AG04449 (cell line): ENCODE data around the gene INTS1.

Source experiments
- CTCF ChIA-PET: fragments of 350-600 bp; formaldehyde crosslinking; extraction: SDS; loops from one replicate; lab custom pipeline; 2021; ENCODE audit warnings: antibody characterized with exemption; lab: Yijun Ruan, JAX
- POLR2A ChIA-PET: fragments of 400-600, 350-600 bp; formaldehyde crosslinking; extraction: SDS; loops from one replicate; lab custom pipeline; 2020; ENCODE audit warnings: antibody characterized with exemption, inconsistent platforms; lab: Yijun Ruan, JAX
- DNase-seq: peaks from one replicate; pipeline ENCODE4 v3.0.0-alpha.2; 2010; ENCODE audit warnings: low read depth, low spot score
- H3K4me3 ChIP-seq: 2 replicates; pipeline ENCODE4 v1.5.1; 2011; ENCODE audit warnings: low read depth, mild to moderate bottlenecking, control low read depth, low read length
- TF ChIP-seq, protein P1 (sequence below): IDR thresholded peaks from one replicate; pipeline ENCODE4 v1.5.1; 2011; ENCODE audit warnings: mild to moderate bottlenecking, moderate library complexity, low read length, control low read depth, inconsistent platforms; ENCODE audit not compliant: insufficient read depth; ENCODE audit errors: missing control alignments

INTS1 gene

DNA sequence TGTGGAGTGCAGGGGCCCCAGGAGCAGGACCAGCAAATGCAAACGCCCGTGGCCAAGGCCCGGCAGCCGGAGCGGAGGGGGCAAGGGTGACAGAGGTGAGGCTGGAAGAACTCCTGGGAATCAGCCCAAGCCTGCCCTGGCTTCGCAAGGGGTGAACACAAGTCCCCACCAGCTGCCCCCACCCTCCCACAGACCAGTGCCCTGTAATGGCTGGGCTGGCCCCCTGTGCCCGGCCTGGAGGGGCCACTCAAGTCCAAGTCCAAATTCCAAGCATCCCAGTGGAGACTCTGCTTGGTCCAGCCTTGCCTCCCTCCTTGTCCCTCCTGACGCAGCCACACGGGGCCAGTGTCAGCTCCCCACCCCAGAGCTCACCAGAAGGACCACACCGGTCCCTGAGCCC lies 73.0 kb downstream of the INTS1 start:
- no peak overlapping the region for H3K4me3 ChIP-seq
- no peak for DNase-seq
- POLR2A ChIA-PET: interaction anchor here (0.6 kb wide), 1 partner anchor 345 kb away, joined by 3 read pairs; no protein-coding TSS in a partner anchor
- TF ChIP-seq, protein P1, sequence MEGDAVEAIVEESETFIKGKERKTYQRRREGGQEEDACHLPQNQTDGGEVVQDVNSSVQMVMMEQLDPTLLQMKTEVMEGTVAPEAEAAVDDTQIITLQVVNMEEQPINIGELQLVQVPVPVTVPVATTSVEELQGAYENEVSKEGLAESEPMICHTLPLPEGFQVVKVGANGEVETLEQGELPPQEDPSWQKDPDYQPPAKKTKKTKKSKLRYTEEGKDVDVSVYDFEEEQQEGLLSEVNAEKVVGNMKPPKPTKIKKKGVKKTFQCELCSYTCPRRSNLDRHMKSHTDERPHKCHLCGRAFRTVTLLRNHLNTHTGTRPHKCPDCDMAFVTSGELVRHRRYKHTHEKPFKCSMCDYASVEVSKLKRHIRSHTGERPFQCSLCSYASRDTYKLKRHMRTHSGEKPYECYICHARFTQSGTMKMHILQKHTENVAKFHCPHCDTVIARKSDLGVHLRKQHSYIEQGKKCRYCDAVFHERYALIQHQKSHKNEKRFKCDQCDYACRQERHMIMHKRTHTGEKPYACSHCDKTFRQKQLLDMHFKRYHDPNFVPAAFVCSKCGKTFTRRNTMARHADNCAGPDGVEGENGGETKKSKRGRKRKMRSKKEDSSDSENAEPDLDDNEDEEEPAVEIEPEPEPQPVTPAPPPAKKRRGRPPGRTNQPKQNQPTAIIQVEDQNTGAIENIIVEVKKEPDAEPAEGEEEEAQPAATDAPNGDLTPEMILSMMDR: no peak
- CTCF ChIA-PET: interaction anchor here (0.9 to 4.7 kb wide), 15 partner anchors 11 to 256 kb away, joined by 3 to 71 read pairs (median 4); no protein-coding TSS in a partner anchor

DNA sequence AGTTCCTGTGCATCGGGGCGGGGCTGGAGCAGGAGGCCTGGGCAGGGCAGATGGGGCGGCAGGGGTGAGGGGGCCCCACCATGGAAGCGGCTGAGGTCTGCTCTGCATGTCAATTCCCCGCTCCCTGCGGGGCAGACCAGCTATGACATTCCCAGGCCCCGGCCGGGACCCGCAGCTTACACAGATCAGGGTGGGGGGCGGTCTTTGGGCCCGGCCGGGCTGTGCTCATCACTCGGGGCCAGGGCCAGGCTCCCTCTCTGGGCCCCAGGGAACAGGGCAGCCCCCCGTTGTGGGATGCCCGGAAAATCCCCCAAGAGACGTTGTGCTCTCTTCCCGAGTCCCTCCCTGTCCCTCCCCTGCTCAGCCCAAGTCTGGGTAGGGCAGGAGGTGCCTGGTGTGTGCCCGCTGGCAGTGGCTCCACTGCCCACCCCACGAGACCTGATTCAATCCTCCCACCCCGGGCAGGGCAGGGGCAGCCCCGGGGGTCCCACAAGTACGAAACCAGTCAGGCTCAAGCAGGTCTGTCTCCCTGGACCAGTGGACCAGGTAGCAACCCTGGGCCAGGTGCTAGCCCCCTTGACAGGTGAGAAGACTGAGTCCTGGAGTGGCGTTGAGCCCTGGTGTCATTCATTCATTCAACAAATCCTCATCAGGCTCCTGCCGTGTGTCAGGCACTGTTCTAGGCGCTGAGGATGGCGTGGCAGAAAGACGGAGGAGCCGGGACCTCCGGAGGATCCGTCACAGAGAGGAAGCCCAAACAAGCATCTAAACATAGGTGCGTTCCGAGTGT lies 73.9 kb downstream of the INTS1 start:
- POLR2A ChIA-PET: no interaction called here
- no peak for DNase-seq
- no peak overlapping the region for H3K4me3 ChIP-seq
- CTCF ChIA-PET: interaction anchor here (0.9 to 4.7 kb wide), 10 partner anchors 16 to 255 kb away, joined by 3 to 71 read pairs (median 4); no protein-coding TSS in a partner anchor
- TF ChIP-seq, protein P1: no peak

DNA sequence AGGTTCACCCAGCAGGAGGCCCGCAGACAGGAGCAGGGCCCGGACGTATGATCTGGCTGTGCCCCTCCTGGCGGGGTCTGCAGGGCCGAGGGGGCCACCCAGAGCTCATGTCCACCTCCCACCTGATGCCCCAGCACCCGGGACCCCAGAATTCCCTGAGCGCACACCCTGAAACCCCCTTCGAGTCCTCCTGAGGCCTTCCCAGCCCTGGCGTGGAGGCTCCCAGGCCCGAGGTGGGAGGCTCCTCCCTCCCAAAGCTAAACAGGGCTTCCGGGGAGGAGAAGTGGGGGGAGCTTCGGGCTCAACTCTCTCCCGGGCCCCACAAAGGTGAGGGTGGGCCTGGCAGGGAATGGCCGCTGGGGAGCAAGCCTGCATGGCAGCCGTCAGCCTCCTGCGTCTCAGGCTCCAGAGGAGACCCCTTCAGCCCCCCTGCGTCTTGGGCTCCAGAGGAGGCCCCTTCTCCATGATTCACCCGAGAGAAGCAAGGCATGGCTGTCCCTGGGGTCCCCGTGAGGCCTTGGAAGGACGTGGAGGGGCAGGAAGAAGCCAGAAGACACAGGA lies 75.2 kb downstream of the INTS1 start:
- no peak for DNase-seq
- ChIA-PET POLR2A (no interaction called here), CTCF (interaction anchor here (0.9 to 2.0 kb wide), 4 partner anchors 11 to 236 kb away, joined by 3 to 7 read pairs (median 4); no protein-coding TSS in a partner anchor)
- TF ChIP-seq, protein P1: no peak
- H3K4me3 ChIP-seq: no peak overlapping the region

DNA sequence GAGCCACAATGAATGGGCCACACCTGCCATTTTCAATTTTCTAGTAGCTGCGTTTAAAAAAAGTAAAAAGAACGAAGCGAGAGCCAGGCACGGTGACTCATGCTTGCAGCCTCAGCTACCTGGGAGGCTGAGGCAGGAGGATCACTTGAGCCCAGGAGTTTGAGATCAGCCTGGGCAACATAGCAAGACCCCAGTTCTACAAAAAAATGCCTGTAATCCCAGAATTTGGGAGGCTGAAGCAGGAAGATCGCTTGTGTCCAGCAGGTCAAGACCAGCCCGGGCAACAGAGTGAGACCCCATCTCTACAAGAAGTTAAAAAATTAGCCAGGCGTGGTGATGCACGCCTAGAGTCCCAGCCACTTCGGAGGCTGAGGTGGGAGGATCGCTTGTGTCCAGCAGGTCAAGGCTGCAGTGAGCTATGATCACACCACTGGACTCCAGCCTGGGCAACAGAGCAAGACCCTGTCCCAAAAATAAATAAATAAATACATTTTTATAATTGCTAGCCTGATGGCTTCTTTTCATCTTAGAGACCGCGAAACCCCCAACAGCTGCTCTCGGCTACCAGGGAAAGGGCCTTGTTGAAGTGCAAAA lies 77.0 kb downstream of the INTS1 start:
- H3K4me3 ChIP-seq: no peak overlapping the region
- CTCF ChIA-PET: interaction anchor here (0.9 to 1.3 kb wide), 3 partner anchors 12 to 47 kb away, joined by 3 read pairs; no protein-coding TSS in a partner anchor
- POLR2A ChIA-PET: no interaction called here
- TF ChIP-seq, protein P1: no peak
- DNase-seq: no peak

DNA sequence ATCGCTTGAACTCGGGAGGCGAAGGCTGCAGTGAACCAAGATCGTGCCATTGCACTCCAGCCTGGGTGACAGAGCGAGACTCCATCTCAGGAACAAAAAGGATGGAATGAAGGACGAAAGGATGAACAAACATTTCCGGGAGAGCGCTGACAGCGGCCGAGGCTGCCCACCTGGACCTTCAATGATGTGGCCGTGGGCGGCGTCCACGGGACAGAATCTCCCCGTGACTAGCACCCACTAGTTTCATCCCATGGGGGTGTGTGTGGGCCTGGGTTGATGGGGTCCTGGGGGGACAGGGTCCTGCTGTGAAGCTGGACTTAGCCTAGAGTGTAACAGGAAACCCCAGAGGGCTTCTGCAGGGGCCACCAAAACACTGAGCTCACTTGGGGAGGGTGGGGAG lies 77.7 kb downstream of the INTS1 start:
- POLR2A ChIA-PET: no interaction called here
- DNase-seq: no peak
- no peak overlapping the region for H3K4me3 ChIP-seq
- CTCF ChIA-PET: interaction anchor here (0.9 to 1.3 kb wide), 3 partner anchors 12 to 48 kb away, joined by 3 read pairs; no protein-coding TSS in a partner anchor
- TF ChIP-seq, protein P1: no peak
